H9 (cell line): ENCODE measurements around the gene ATP6V1G2. TPM values are rescaled to one million over a fixed set of nuclear protein-coding genes. Genes with fewer than 3 reads are reported as not detected.
"Not testable (repeated sequence)": the region's sequence is repeated elsewhere in the genome, so short reads cannot be mapped to it uniquely, and the experiment has no call there.

Experiments
- DNase-seq: peaks from one replicate; pipeline ENCODE4 v3.0.0-alpha.2; 2017
- H2AFZ ChIP-seq: one replicate; pipeline ENCODE4 v1.6.1; 2013; ENCODE audit warnings: mild to moderate bottlenecking, low read length, control low read depth, moderate library complexity
- H2AK5ac ChIP-seq: 2 replicates; pipeline ENCODE4 v1.6.1; 2013; ENCODE audit warnings: low read length, control low read depth, mixed read lengths; ENCODE audit not compliant: insufficient read length
- H2BK120ac ChIP-seq: one replicate; pipeline ENCODE4 v1.6.1; 2013; ENCODE audit warnings: low read depth, mild to moderate bottlenecking, low read length, control low read depth, inconsistent platforms; ENCODE audit not compliant: poor library complexity, severe bottlenecking
- H2BK12ac ChIP-seq: 2 replicates; pipeline ENCODE4 v1.6.1; 2013; ENCODE audit warnings: low read length, control low read depth, mixed read lengths, low read depth; ENCODE audit not compliant: insufficient read length
- H2BK15ac ChIP-seq: 2 replicates; pipeline ENCODE4 v1.6.1; 2013; ENCODE audit warnings: low read depth, low read length, control low read depth
- H2BK20ac ChIP-seq: one replicate; pipeline ENCODE4 v1.6.1; 2013; ENCODE audit warnings: low read depth, mild to moderate bottlenecking, low read length, control low read depth, inconsistent platforms; ENCODE audit not compliant: poor library complexity, severe bottlenecking
- H2BK5ac ChIP-seq: 2 replicates; pipeline ENCODE4 v1.6.1; 2013; ENCODE audit warnings: low read length, control low read depth, mixed read lengths; ENCODE audit not compliant: insufficient read length
- H3K14ac ChIP-seq: 2 replicates; pipeline ENCODE4 v1.6.1; 2013; ENCODE audit warnings: low read length, control low read depth; ENCODE audit not compliant: insufficient read depth
- H3K18ac ChIP-seq: 2 replicates; pipeline ENCODE4 v1.6.1; 2013; ENCODE audit warnings: low read depth, mild to moderate bottlenecking, mixed read lengths, low read length, control low read depth; ENCODE audit not compliant: insufficient read length
- H3K23ac ChIP-seq: 2 replicates; pipeline ENCODE4 v1.6.1; 2013; ENCODE audit warnings: low read length, control low read depth, mixed read lengths, low read depth; ENCODE audit not compliant: insufficient read length
- H3K23me2 ChIP-seq: 2 replicates; pipeline ENCODE4 v1.6.1; 2013; ENCODE audit warnings: low read depth, mild to moderate bottlenecking, mixed read lengths, low read length, control low read depth; ENCODE audit not compliant: insufficient read length, poor library complexity, severe bottlenecking
- H3K27ac ChIP-seq: 2 replicates; pipeline ENCODE4 v1.5.1; 2013; ENCODE audit warnings: low read length, control low read depth, mixed read lengths, low read depth; ENCODE audit not compliant: insufficient read length
- H3K27me3 ChIP-seq: 2 replicates; pipeline ENCODE4 v1.6.1; 2013; ENCODE audit warnings: low read length, control low read depth, inconsistent platforms; ENCODE audit not compliant: insufficient read depth
- H3K4ac ChIP-seq: 2 replicates; pipeline ENCODE4 v1.6.1; 2013; ENCODE audit warnings: low read depth, mild to moderate bottlenecking, control low read depth, inconsistent platforms, low read length, moderate library complexity
- H3K4me1 ChIP-seq: 2 replicates; pipeline ENCODE4 v1.6.1; 2013; ENCODE audit warnings: low read length, control low read depth, inconsistent platforms; ENCODE audit not compliant: insufficient read depth
- H3K4me2 ChIP-seq: 2 replicates; pipeline ENCODE4 v1.6.1; 2013; ENCODE audit warnings: low read length, control low read depth, mixed read lengths; ENCODE audit not compliant: insufficient read length, insufficient read depth
- H3K56ac ChIP-seq: 2 replicates; pipeline ENCODE4 v1.6.1; 2013; ENCODE audit warnings: low read depth, mild to moderate bottlenecking, mixed read lengths, low read length, control low read depth; ENCODE audit not compliant: insufficient read length
- H3K79me1 ChIP-seq: 2 replicates; pipeline ENCODE4 v1.6.1; 2013; ENCODE audit warnings: low read depth, mild to moderate bottlenecking, moderate library complexity, low read length, control low read depth, inconsistent platforms; ENCODE audit not compliant: insufficient read depth, poor library complexity, severe bottlenecking
- H3K79me2 ChIP-seq: 2 replicates; pipeline ENCODE4 v1.6.1; 2013; ENCODE audit warnings: low read length, control low read depth, inconsistent platforms; ENCODE audit not compliant: insufficient read depth
- H3K9ac ChIP-seq: 2 replicates; pipeline ENCODE4 v1.6.1; 2013; ENCODE audit warnings: low read length, control low read depth, mixed read lengths; ENCODE audit not compliant: insufficient read length; ENCODE audit errors: extremely low read depth
- H3K9me3 ChIP-seq: one replicate; pipeline ENCODE4 v1.6.1; 2013; ENCODE audit warnings: low read depth, low read length, inconsistent platforms; ENCODE audit not compliant: control insufficient read depth
- H3T11ph ChIP-seq: one replicate; pipeline ENCODE4 v1.6.1; 2013; ENCODE audit warnings: mild to moderate bottlenecking, low read length, control low read depth, inconsistent platforms
- H4K20me1 ChIP-seq: one replicate; pipeline ENCODE4 v1.6.1; 2013; ENCODE audit not compliant: control insufficient read depth, insufficient read length, insufficient read depth
- H4K5ac ChIP-seq: 2 replicates; pipeline ENCODE4 v1.6.1; 2013; ENCODE audit warnings: low read depth, mild to moderate bottlenecking, mixed read lengths, low read length, control low read depth; ENCODE audit not compliant: insufficient read length
- H4K8ac ChIP-seq: replicated peaks from 2 replicates; pipeline ENCODE4 v1.6.1; 2013; ENCODE audit warnings: low read length, control low read depth, mixed read lengths, low read depth; ENCODE audit not compliant: insufficient read length
- H4K91ac ChIP-seq: 2 replicates; pipeline ENCODE4 v1.6.1; 2013; ENCODE audit warnings: low read depth, mild to moderate bottlenecking, moderate library complexity, mixed read lengths, low read length, control low read depth; ENCODE audit not compliant: insufficient read length
- H3K27ac Mint-ChIP-seq, 3 experiments: 2 replicates in 2 of 3; 3 replicates in 1 of 3; pipeline ENCODE4 v1.8.0; 2020 to 2021; ENCODE audit warnings: mixed read lengths in 3 of 3, mild to moderate bottlenecking in 1 of 3, moderate library complexity in 1 of 3
- H3K27me3 Mint-ChIP-seq: 2 replicates; pipeline ENCODE4 v1.8.0; 2021; ENCODE audit warnings: low read depth, mild to moderate bottlenecking, moderate library complexity, mixed read lengths
- H3K36me3 Mint-ChIP-seq, 3 experiments: 2 replicates in 2 of 3; 3 replicates in 1 of 3; pipeline ENCODE4 v1.8.0; 2020 to 2021; ENCODE audit warnings: low read depth in 3 of 3, mixed read lengths in 3 of 3; ENCODE audit not compliant: insufficient read depth in 1 of 3
- H3K4me1 Mint-ChIP-seq, 2 experiments: 2 replicates each; pipeline ENCODE4 v1.8.0; 2020; ENCODE audit warnings: mixed read lengths in 2 of 2
- H3K4me3 Mint-ChIP-seq, 2 experiments: 2 replicates in 1 of 2; 3 replicates in 1 of 2; pipeline ENCODE4 v1.8.0; 2020 to 2021; ENCODE audit warnings: mild to moderate bottlenecking in 2 of 2, mixed read lengths in 2 of 2, moderate library complexity in 1 of 2
- H3K9me3 Mint-ChIP-seq, 2 experiments: 2 replicates in 1 of 2; 3 replicates in 1 of 2; pipeline ENCODE4 v1.8.0; 2020; ENCODE audit warnings: mild to moderate bottlenecking in 2 of 2, mixed read lengths in 2 of 2, moderate library complexity in 1 of 2
- WGBS: extraction: QIAGEN DNeasy Blood & Tissue Kit; methylation state at CpG from one replicate; pipeline ENCODE4 v1.1.7; 2013; ENCODE audit warnings: missing lambda C conversion rate, low lambda C conversion rate, mixed read lengths; ENCODE audit not compliant: insufficient read length; ENCODE audit errors: extremely low coverage; 5-methylcytosine and 5-hydroxymethylcytosine counted together
- total RNA-seq: library from RNA; stranded (reverse); gene quantifications from 2 replicates; pipeline ENCODE4 v1.2.1, GENCODE V29; 2021
- TF ChIP-seq, protein P1 (sequence below): fragments of 200-600 bp; sonication (generic); conservative IDR thresholded peaks from 3 replicates; pipeline ENCODE4 v1.8.0; 2021; ENCODE audit warnings: antibody characterized with exemption, mild to moderate bottlenecking

Gene ATP6V1G2
- total RNA-seq, 1 experiment from 2014 or later, result 3.8 TPM

DNA sequence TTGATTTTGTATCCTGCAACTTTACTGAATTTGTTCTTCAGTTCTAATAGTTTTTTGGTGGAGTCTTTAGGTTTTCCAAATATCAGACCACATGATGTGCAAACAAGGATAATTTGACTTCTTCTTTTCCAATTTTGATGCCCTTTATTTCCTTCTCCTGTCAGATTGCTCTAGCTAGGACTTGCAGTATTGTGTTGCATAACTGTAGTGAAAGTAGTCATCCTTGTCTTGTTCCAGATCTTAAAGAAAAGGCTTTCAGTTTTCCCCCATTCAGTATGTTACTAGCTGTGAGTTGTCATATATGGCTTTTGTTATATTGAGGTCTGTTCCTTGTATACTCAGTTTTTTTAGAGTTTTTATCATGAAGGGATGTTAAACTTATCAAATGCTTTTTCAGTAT is 43.8 kb downstream of the ATP6V1G2 start:
- H3K9ac ChIP-seq, result no peak overlapping the region
- H3K23me2 ChIP-seq, result peaks cover 6% of the 10 kb centered on the region
- peaks cover 3% of the 10 kb centered on the region; the same call in 1 of the 2 replicates for H3K4me1 ChIP-seq
- H2BK5ac ChIP-seq, result no peak overlapping the region
- H2AK5ac ChIP-seq, result no peak overlapping the region
- no peak overlapping the region for H4K5ac ChIP-seq
- no peak overlapping the region for H3K4me2 ChIP-seq
- no peak overlapping the region for H3K23ac ChIP-seq
- H3K9me3 ChIP-seq, result no peaks in the 10 kb centered on the region
- H3K27me3 ChIP-seq, result no peaks in the 10 kb centered on the region
- TF ChIP-seq, protein P1, sequence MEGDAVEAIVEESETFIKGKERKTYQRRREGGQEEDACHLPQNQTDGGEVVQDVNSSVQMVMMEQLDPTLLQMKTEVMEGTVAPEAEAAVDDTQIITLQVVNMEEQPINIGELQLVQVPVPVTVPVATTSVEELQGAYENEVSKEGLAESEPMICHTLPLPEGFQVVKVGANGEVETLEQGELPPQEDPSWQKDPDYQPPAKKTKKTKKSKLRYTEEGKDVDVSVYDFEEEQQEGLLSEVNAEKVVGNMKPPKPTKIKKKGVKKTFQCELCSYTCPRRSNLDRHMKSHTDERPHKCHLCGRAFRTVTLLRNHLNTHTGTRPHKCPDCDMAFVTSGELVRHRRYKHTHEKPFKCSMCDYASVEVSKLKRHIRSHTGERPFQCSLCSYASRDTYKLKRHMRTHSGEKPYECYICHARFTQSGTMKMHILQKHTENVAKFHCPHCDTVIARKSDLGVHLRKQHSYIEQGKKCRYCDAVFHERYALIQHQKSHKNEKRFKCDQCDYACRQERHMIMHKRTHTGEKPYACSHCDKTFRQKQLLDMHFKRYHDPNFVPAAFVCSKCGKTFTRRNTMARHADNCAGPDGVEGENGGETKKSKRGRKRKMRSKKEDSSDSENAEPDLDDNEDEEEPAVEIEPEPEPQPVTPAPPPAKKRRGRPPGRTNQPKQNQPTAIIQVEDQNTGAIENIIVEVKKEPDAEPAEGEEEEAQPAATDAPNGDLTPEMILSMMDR, result no peak
- H2BK15ac ChIP-seq, result no peak overlapping the region
- H4K91ac ChIP-seq, result no peak overlapping the region
- H3T11ph ChIP-seq, result no peak overlapping the region
- peaks cover 3% of the 10 kb centered on the region for H3K79me1 ChIP-seq
- no peak overlapping the region for H3K4ac ChIP-seq
- no peak overlapping the region for H2AFZ ChIP-seq
- no peaks in the 10 kb centered on the region; the same call in 1 of the 2 replicates for H3K79me2 ChIP-seq
- Mint-ChIP-seq H3K4me1 (peaks cover 22 to 26% of the 10 kb centered on the region in 2 experiments), H3K4me3 (no peak overlapping the region), H3K27ac (no peak overlapping the region), H3K27me3 (peaks cover 14% of the 10 kb centered on the region), H3K36me3 (peaks cover 15 to 24% (median 20%) of the 10 kb centered on the region in 3 experiments), H3K9me3 (no peaks in the 10 kb centered on the region; a peak in 2 of 5 replicates)
- no peak for DNase-seq
- no peak overlapping the region for H2BK20ac ChIP-seq
- H3K56ac ChIP-seq, result no peak overlapping the region
- H4K8ac ChIP-seq, result no peak overlapping the region
- no peak overlapping the region for H2BK12ac ChIP-seq
- no peak overlapping the region for H2BK120ac ChIP-seq
- no peaks in the 10 kb centered on the region for H4K20me1 ChIP-seq
- H3K18ac ChIP-seq, result no peak overlapping the region
- H3K27ac ChIP-seq, result no peak overlapping the region
- H3K14ac ChIP-seq, result no peak overlapping the region

DNA sequence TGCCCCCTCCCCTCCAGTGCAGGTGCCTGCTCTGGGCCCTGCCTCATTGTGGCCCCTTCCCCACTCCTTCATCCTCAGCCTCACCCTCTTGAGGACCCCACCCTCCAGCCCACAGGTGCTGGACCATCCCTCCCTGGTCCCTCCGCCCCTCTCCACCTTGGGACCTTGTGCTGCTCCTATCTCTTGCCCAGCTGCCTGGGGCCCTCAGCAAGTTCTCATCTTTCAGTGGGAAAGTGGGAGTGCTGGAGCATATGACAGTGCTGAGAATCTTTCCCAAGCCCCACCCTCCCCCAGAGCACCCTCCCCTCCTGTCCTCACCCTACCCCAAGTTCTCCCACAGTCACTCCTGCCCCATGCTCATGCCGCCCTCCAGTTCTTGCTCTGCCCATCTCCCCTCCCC is 46.8 kb downstream of the ATP6V1G2 start:
- H3K56ac ChIP-seq, H2BK120ac ChIP-seq, H3K36me3 Mint-ChIP-seq, H3K27ac ChIP-seq, H4K8ac ChIP-seq, H3K79me2 ChIP-seq, H2BK20ac ChIP-seq, DNase-seq, H2BK12ac ChIP-seq, H3K9ac ChIP-seq, H3T11ph ChIP-seq, H3K9me3 ChIP-seq, H3K23me2 ChIP-seq, H3K9me3 Mint-ChIP-seq, H2AFZ ChIP-seq, H2BK5ac ChIP-seq, H3K27ac Mint-ChIP-seq, H3K79me1 ChIP-seq, H3K27me3 ChIP-seq, H3K4me1 ChIP-seq, H2BK15ac ChIP-seq, H4K5ac ChIP-seq, H2AK5ac ChIP-seq, H3K23ac ChIP-seq, H3K4ac ChIP-seq, H3K18ac ChIP-seq, H3K14ac ChIP-seq, H4K20me1 ChIP-seq, H4K91ac ChIP-seq: not testable (repeated sequence)
- H3K4me2 ChIP-seq, result peak overlapping the region; percentile 63
- peaks cover 43% of the 10 kb centered on the region for H3K27me3 Mint-ChIP-seq
- peaks cover 37 to 38% of the 10 kb centered on the region in 2 experiments for H3K4me1 Mint-ChIP-seq
- peak overlapping the region; percentile 82 to 95 for H3K4me3 Mint-ChIP-seq
- no CpG with 5 or more reads among the region's 2 CpGs for WGBS
